IMR-90 (cell line): ENCODE data around the gene HIVEP1. TPM values are rescaled to one million over a fixed set of nuclear protein-coding genes. Genes with fewer than 3 reads are reported as not detected.

Experiments
- ATAC-seq: fragments of 200-7000 bp; cut with Tn5 transposase; 2 replicates; pipeline ENCODE4 v1.9.1; 2020; ENCODE audit warnings: low read depth, mild to moderate bottlenecking, moderate library complexity
- BruUV-seq: library from RNA; stranded (reverse); fragments of 400-500 nt; replicated peaks from 2 replicates; lab custom pipeline; 2021; lab: Mats Ljungman, UMichigan
- CTCF ChIA-PET: fragments of 300-600 bp; formaldehyde crosslinking; extraction: SDS; loops from one replicate; lab custom pipeline; 2021; ENCODE audit warnings: antibody characterized with exemption; lab: Yijun Ruan, JAX
- POLR2A ChIA-PET: fragments of 300-600 bp; sonication (Branson Sonifier 250); formaldehyde crosslinking; loops from one replicate; lab custom pipeline; 2022; ENCODE audit warnings: antibody characterized with exemption; ENCODE audit not compliant: unreplicated experiment; lab: Charles Lee
- DNase-seq: peaks from one replicate; pipeline ENCODE4 v3.0.0; 2013
- H2AFZ ChIP-seq: replicated peaks from 2 replicates; pipeline ENCODE3; 2013; ENCODE audit warnings: low read length, mild to moderate bottlenecking; ENCODE audit not compliant: poor library complexity
- H2AK5ac ChIP-seq: 2 replicates; pipeline ENCODE4 v1.6.1; 2013; ENCODE audit warnings: low read depth, low read length, inconsistent platforms
- H2AK9ac ChIP-seq: replicated peaks from 2 replicates; pipeline ENCODE3; 2013; ENCODE audit warnings: mild to moderate bottlenecking, low read depth, low read length, moderate library complexity; ENCODE audit not compliant: poor library complexity
- H2BK120ac ChIP-seq: 2 replicates; pipeline ENCODE4 v1.6.1; 2013; ENCODE audit warnings: low read depth, low read length, inconsistent platforms
- H2BK15ac ChIP-seq: 3 replicates; pipeline ENCODE4 v1.6.1; 2013; ENCODE audit warnings: low read depth, low read length, inconsistent platforms
- H2BK20ac ChIP-seq: 2 replicates; pipeline ENCODE4 v1.6.1; 2013; ENCODE audit warnings: low read depth, mild to moderate bottlenecking, inconsistent platforms, low read length, moderate library complexity
- H2BK5ac ChIP-seq: 2 replicates; pipeline ENCODE4 v1.6.1; 2013; ENCODE audit warnings: mild to moderate bottlenecking, low read depth, low read length, inconsistent platforms; ENCODE audit not compliant: poor library complexity, severe bottlenecking
- H3K14ac ChIP-seq: replicated peaks from 2 replicates; pipeline ENCODE4 v1.6.1; 2013; ENCODE audit warnings: low read depth, low read length, inconsistent platforms
- H3K18ac ChIP-seq: 2 replicates; pipeline ENCODE4 v1.6.1; 2013; ENCODE audit warnings: low read depth, low read length, control low read depth
- H3K23ac ChIP-seq: 2 replicates; pipeline ENCODE4 v1.6.1; 2013; ENCODE audit warnings: low read depth, low read length, inconsistent platforms
- H3K27ac ChIP-seq: 2 replicates; pipeline ENCODE4 v1.5.1; 2013; ENCODE audit warnings: mild to moderate bottlenecking, control low read depth, low read length; ENCODE audit not compliant: insufficient read depth
- H3K27me3 ChIP-seq: 2 replicates; pipeline ENCODE4 v1.6.1; 2013; ENCODE audit warnings: low read length; ENCODE audit not compliant: control insufficient read depth, insufficient read depth
- H3K36me3 ChIP-seq: 2 replicates; pipeline ENCODE4 v1.6.1; 2013; ENCODE audit warnings: low read length, mixed read lengths; ENCODE audit not compliant: control insufficient read depth, insufficient read depth
- H3K4ac ChIP-seq: 2 replicates; pipeline ENCODE4 v1.6.1; 2013; ENCODE audit warnings: low read depth, low read length, inconsistent platforms
- H3K4me1 ChIP-seq: 2 replicates; pipeline ENCODE4 v1.6.1; 2013; ENCODE audit warnings: low read length, mixed read lengths; ENCODE audit not compliant: control insufficient read depth, insufficient read depth
- H3K4me2 ChIP-seq: 2 replicates; pipeline ENCODE4 v1.6.1; 2013; ENCODE audit warnings: low read depth, mild to moderate bottlenecking, control low read depth, low read length, moderate library complexity
- H3K4me3 ChIP-seq: 2 replicates; pipeline ENCODE4 v1.5.1; 2013; ENCODE audit warnings: low read depth, mild to moderate bottlenecking, control low read depth, low read length, moderate library complexity; ENCODE audit not compliant: insufficient read depth
- H3K56ac ChIP-seq: 2 replicates; pipeline ENCODE4 v1.6.1; 2013; ENCODE audit warnings: low read length, inconsistent platforms; ENCODE audit not compliant: insufficient read depth; ENCODE audit errors: extremely low read depth
- H3K79me1 ChIP-seq, 2 experiments: 2 replicates each; pipeline ENCODE4 v1.6.1; 2013; ENCODE audit warnings: low read length in 2 of 2, inconsistent platforms in 1 of 2, low read depth in 1 of 2
- H3K9ac ChIP-seq: 2 replicates; pipeline ENCODE4 v1.6.1; 2013; ENCODE audit warnings: low read depth, low read length, control low read depth
- H3K9me1 ChIP-seq: 2 replicates; pipeline ENCODE4 v1.6.1; 2013; ENCODE audit warnings: low read length, inconsistent platforms; ENCODE audit not compliant: insufficient read depth
- H3K9me3 ChIP-seq: 2 replicates; pipeline ENCODE4 v1.6.1; 2013; ENCODE audit warnings: low read length; ENCODE audit not compliant: control insufficient read depth, insufficient read depth
- H4K20me1 ChIP-seq: 2 replicates; pipeline ENCODE4 v1.6.1; 2013; ENCODE audit warnings: low read length, inconsistent platforms; ENCODE audit not compliant: insufficient read depth
- H4K5ac ChIP-seq: 2 replicates; pipeline ENCODE4 v1.6.1; 2013; ENCODE audit warnings: mild to moderate bottlenecking, low read depth, low read length, control low read depth
- H4K8ac ChIP-seq, 2 experiments: 2 replicates each; pipeline ENCODE4 v1.6.1; 2013; ENCODE audit warnings: low read depth in 2 of 2, low read length in 2 of 2, control low read depth in 1 of 2, inconsistent platforms in 1 of 2
- H4K91ac ChIP-seq: 2 replicates; pipeline ENCODE4 v1.6.1; 2013; ENCODE audit warnings: low read depth, low read length, inconsistent platforms; ENCODE audit not compliant: insufficient read depth
- BHLHE40 ChIP-seq: fragments of 150-350 bp; IDR thresholded peaks from 2 replicates; pipeline ENCODE4 v1.6.1; 2016; ENCODE audit warnings: mild to moderate bottlenecking, low read depth, low read length
- CEBPB ChIP-seq: IDR thresholded peaks from 2 replicates; pipeline ENCODE4 v1.6.1; 2012; ENCODE audit warnings: low read depth, low read length, improper control_type of control experiment
- CHD1 ChIP-seq: IDR thresholded peaks from 2 replicates; pipeline ENCODE4 v1.6.1; 2012; ENCODE audit warnings: low read depth, low read length, improper control_type of control experiment
- CTCF ChIP-seq: conservative IDR thresholded peaks from 2 replicates; pipeline ENCODE4 v1.5.1; 2012; ENCODE audit warnings: mild to moderate bottlenecking, low read depth, low read length, improper control_type of control experiment
- ELK1 ChIP-seq: fragments of 150-350 bp; IDR thresholded peaks from 2 replicates; pipeline ENCODE4 v1.6.1; 2016; ENCODE audit warnings: low read depth, mild to moderate bottlenecking, low read length, moderate library complexity, borderline replicate concordance
- FOS ChIP-seq: fragments of 150-350 bp; IDR thresholded peaks from 2 replicates; pipeline ENCODE4 v1.6.1; 2016; ENCODE audit warnings: low read depth, low read length
- MAFK ChIP-seq: IDR thresholded peaks from 2 replicates; pipeline ENCODE4 v1.6.1; 2012; ENCODE audit warnings: low read depth, low read length, improper control_type of control experiment
- MAZ ChIP-seq: IDR thresholded peaks from 2 replicates; pipeline ENCODE4 v1.6.1; 2012; ENCODE audit warnings: low read depth, mild to moderate bottlenecking, low read length, improper control_type of control experiment, moderate library complexity, borderline replicate concordance
- MXI1 ChIP-seq: IDR thresholded peaks from 2 replicates; pipeline ENCODE4 v1.6.1; 2012; ENCODE audit warnings: low read depth, mild to moderate bottlenecking, low read length, moderate library complexity, borderline replicate concordance
- NFE2L2 ChIP-seq: fragments of 150-350 bp; IDR thresholded peaks from 2 replicates; pipeline ENCODE4 v1.6.1; 2016; ENCODE audit warnings: low read depth, mild to moderate bottlenecking, low read length
- POLR2A ChIP-seq: IDR thresholded peaks from 2 replicates; pipeline ENCODE4 v1.6.1; 2012; ENCODE audit warnings: mild to moderate bottlenecking, low read depth, low read length
- RAD21 ChIP-seq: IDR thresholded peaks from 2 replicates; pipeline ENCODE4 v1.6.1; 2012; ENCODE audit warnings: low read length, improper control_type of control experiment
- RCOR1 ChIP-seq: IDR thresholded peaks from 2 replicates; pipeline ENCODE4 v1.6.1; 2012; ENCODE audit warnings: mild to moderate bottlenecking, low read length, improper control_type of control experiment; ENCODE audit not compliant: insufficient replicate concordance
- RFX5 ChIP-seq: IDR thresholded peaks from 2 replicates; pipeline ENCODE4 v1.8.0; 2012; ENCODE audit warnings: low read depth, mild to moderate bottlenecking, low read length, moderate library complexity
- SMC3 ChIP-seq: fragments of 150-350 bp; IDR thresholded peaks from 2 replicates; pipeline ENCODE4 v1.6.1; 2016; ENCODE audit warnings: low read depth, mild to moderate bottlenecking, antibody characterized with exemption, low read length, moderate library complexity
- USF2 ChIP-seq: fragments of 150-350 bp; IDR thresholded peaks from 2 replicates; pipeline ENCODE4 v1.6.1; 2017; ENCODE audit warnings: mild to moderate bottlenecking, antibody characterized with exemption, low read length, low read depth
- WGBS, 2 experiments: methylation state at CpG; one replicate each; pipeline versions ENCODE4 v1.1.5 to v1.1.7; 2013; ENCODE audit warnings: missing lambda C conversion rate in 2 of 2; ENCODE audit not compliant: insufficient read length in 1 of 2; ENCODE audit errors: extremely low coverage in 2 of 2; 5-methylcytosine and 5-hydroxymethylcytosine counted together
- dilution Hi-C: fragments of 300-500 bp; cut with HindIII; formaldehyde crosslinking; loops from one replicate; pipeline ENCODE4 v1.14.3; 2018; ENCODE audit warnings: low sequenced_read_pairs; ENCODE audit not compliant: unreplicated experiment
- in situ Hi-C: fragments of 300-500 bp; cut with MboI; formaldehyde crosslinking; loops from 3 replicates; pipeline ENCODE4 v1.14.3; 2019; ENCODE audit warnings: low sequenced_read_pairs, inconsistent platforms, mixed read lengths
- intact Hi-C: fragments of 100-400 bp; cut with micrococcal nuclease; formaldehyde crosslinking; loops from 2 replicates; pipeline ENCODE4 v1.10.0; 2022
- polyA plus RNA-seq, 3 experiments: library from polyadenylated mRNA; depleted of rRNA; stranded (reverse); fragments of >200 nt; gene quantifications; 2 replicates each; pipeline ENCODE4 v1.2.3, GENCODE V29; 2012; ENCODE audit warnings: low replicate concordance in 1 of 3
- total RNA-seq: library from RNA; depleted of rRNA; stranded (reverse); fragments of >200 nt; gene quantifications from 2 replicates; pipeline ENCODE4 v1.2.3, GENCODE V29; 2012

HIVEP1 gene
- total and polyA plus RNA-seq, 2 of the 4 experiments (the other 2 are of a cell fraction): 13.0 to 17.2 TPM

- H3K9me3 ChIP-seq: no peaks in the 10 kb centered on the region
- peaks cover 6 to 20% of the 10 kb centered on the region in 2 experiments; a peak in 2 of 4 replicates for H3K79me1 ChIP-seq
- no peaks in the 10 kb centered on the region for H3K4me1 ChIP-seq
- H4K91ac ChIP-seq: no peak overlapping the region
- POLR2A ChIA-PET: interaction anchor here (0.5 kb wide), 1 partner anchor 426 kb away, joined by 3 read pairs; no protein-coding TSS in a partner anchor
- no peak overlapping the region for H2AK9ac ChIP-seq
- H3K23ac ChIP-seq: no peak overlapping the region
- H2BK5ac ChIP-seq: no peak overlapping the region
- intact Hi-C loops (no loop called here), dilution Hi-C loops (no loop called here), in situ Hi-C loops (no loop called here)
- H4K20me1 ChIP-seq: no peaks in the 10 kb centered on the region
- H3K18ac ChIP-seq: no peak overlapping the region
- H3K27me3 ChIP-seq: no peaks in the 10 kb centered on the region
- 0 out of 2 replicates have a peak, but pooled peaks cover 3% of the 10 kb centered on the region for H3K9me1 ChIP-seq
- H2AFZ ChIP-seq: no peak overlapping the region
- H2BK15ac ChIP-seq: no peak overlapping the region
- no peak overlapping the region for H2AK5ac ChIP-seq
- WGBS, 2 experiments: 80% methylated on average over 1 of the region's 2 CpGs; no CpG with 5 or more reads in 1 of the 2 experiments
- no peak overlapping the region for H4K8ac ChIP-seq
- ATAC-seq: no peak
- no peak overlapping the region for H3K4ac ChIP-seq
- no peak overlapping the region for H3K4me2 ChIP-seq
- H3K27ac ChIP-seq: no peak overlapping the region
- no peak overlapping the region for H3K56ac ChIP-seq
- BruUV-seq: no TSS peak
- H3K4me3 ChIP-seq: no peak overlapping the region
- H3K36me3 ChIP-seq: no peaks in the 10 kb centered on the region; the same call in 1 of the 2 replicates
- no peak overlapping the region for H3K14ac ChIP-seq
- H2BK120ac ChIP-seq: no peak overlapping the region
- CTCF ChIA-PET: no interaction called here
- no peak overlapping the region for H4K5ac ChIP-seq
- no peak for DNase-seq
- TF ChIP-seq POLR2A: no peak
- TF ChIP-seq CHD1: no peak
- TF ChIP-seq USF2: no peak
- TF ChIP-seq RFX5: no peak
- TF ChIP-seq MXI1: no peak
- no peak for TF ChIP-seq RAD21
- no peak for TF ChIP-seq ELK1
- TF ChIP-seq FOS: no peak
- no peak for TF ChIP-seq RCOR1
- no peak for TF ChIP-seq BHLHE40
- no peak for TF ChIP-seq MAFK
- no peak for TF ChIP-seq CTCF
- no peak for TF ChIP-seq NFE2L2
- TF ChIP-seq SMC3: no peak
- TF ChIP-seq CEBPB: no peak
- no peak for TF ChIP-seq MAZ
- no peak overlapping the region for H2BK20ac ChIP-seq
- H3K9ac ChIP-seq: no peak overlapping the region
Measured at GRCh38 chr6:12105271-12105670, 93.2 kb downstream of the HIVEP1 start.
